Measurements from ENCODE around the gene BICRA.

DNA sequence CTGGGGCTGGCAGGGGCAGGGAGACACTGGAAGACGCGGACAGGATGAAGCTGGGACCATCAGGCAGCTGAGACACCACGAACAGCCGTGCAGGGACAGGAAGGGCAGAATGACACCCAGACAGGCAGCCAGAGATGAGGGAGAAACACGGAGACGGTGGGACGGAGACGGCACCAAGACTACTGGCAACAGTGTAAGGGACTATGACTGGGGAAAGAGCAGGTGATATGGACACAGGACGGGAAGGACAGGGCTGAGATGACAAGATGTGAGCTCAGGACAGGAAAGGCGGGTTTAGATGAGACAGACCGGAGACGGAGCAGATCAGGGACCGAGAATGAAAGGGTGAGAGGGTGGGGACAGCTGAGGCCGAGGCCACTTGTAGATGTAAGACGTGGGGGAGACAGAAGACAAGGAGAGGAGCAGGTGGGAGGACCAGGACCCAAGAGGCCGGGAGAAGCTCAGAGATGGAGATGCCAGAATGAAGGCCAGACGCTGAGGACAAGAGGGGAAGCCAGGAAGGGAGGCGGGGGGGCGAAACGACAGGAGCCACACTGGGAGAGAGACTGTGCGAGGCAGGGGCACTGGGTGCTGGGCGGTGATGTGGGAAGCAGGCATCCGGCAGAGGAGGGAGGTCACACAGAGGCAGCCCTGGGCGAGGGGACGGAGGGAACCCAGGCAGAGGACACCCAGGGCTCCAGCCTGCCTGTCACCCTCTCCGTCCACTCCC is 86.8 kb downstream of the BICRA start:
- TF ChIP-seq CTCF (IDR thresholded peaks at IDR 0.05; ENCODE audit: control extremely low read depth in 1 of 3, insufficient read depth in 1 of 3, low read depth in 1 of 3, low read length in 3 of 3) (no peak), JUND (IDR thresholded peaks at IDR 0.05; ENCODE audit: low read length) (no peak), EGR1 (IDR thresholded peaks at IDR 0.05; ENCODE audit: borderline replicate concordance, low read depth, low read length) (no peak), EZH2 (IDR thresholded peaks at IDR 0.05; ENCODE audit: low read depth, low read length, severe bottlenecking) (no peak), EP300 (IDR thresholded peaks at IDR 0.05; ENCODE audit: borderline replicate concordance in 1 of 2, low read depth in 2 of 2, low read length in 2 of 2) (no peak), JUN (IDR thresholded peaks at IDR 0.05; ENCODE audit: low read depth, low read length) (no peak), TEAD4 (IDR thresholded peaks at IDR 0.05; ENCODE audit: low read depth, low read length) (no peak), SIRT6 (IDR thresholded peaks at IDR 0.05; ENCODE audit: low read length) (no peak), RNF2 (IDR thresholded peaks at IDR 0.05; ENCODE audit: borderline replicate concordance, low read depth, low read length, missing control alignments, poor library complexity, severe bottlenecking) (no peak), GABPA (IDR thresholded peaks at IDR 0.05; ENCODE audit: borderline replicate concordance, insufficient read depth, low read length) (no peak), RFX5 (IDR thresholded peaks at IDR 0.05; ENCODE audit: borderline replicate concordance, low read depth, low read length) (no peak), POLR2A (IDR thresholded peaks at IDR 0.05; ENCODE audit: control extremely low read depth in 1 of 2, low read depth in 2 of 2, low read length in 2 of 2) (no peak), POLR2AphosphoS5 (IDR thresholded peaks at IDR 0.05; ENCODE audit: low read depth, low read length) (0 out of 2 replicates have a peak, but pooled peaks have one; percentile 10), NRF1 (IDR thresholded peaks at IDR 0.05; ENCODE audit: low read depth, low read length) (no peak)

Data from H1 (cell line).